Activated T-cell treated with anti-CD3 and anti-CD28 coated beads, Interleukin-2, amount 50 U/mL, for 72 hours (primary cell): ENCODE data around the gene SASH1. TPM values are rescaled to one million over a fixed set of nuclear protein-coding genes. Genes with fewer than 3 reads are reported as not detected.
A peak's percentile ranks its signal among the peaks of the same experiment; 100 is the strongest.
"Not testable (repeated sequence)": the region's sequence is repeated elsewhere in the genome, so short reads cannot be mapped to it uniquely, and the experiment has no call there.

Experiments used
- ATAC-seq, 2 donors: fragments of 150-1000 bp; cut with Tn5 transposase; replicated peaks in 1 of 2; 2 replicates each; pipeline ENCODE4 v1.10.0; 2021; ENCODE audit warnings: moderate library complexity in 2 of 2, mild to moderate bottlenecking in 1 of 2
- DNase-seq, 2 donors: peaks; one replicate each; pipeline ENCODE4 v3.0.0; 2021 to 2022; ENCODE audit warnings: mixed read lengths in 1 of 2
- H3K27ac Mint-ChIP-seq: one replicate; pipeline ENCODE4 v1.8.0; 2022; ENCODE audit warnings: mild to moderate bottlenecking, moderate library complexity, mixed read lengths
- H3K27me3 Mint-ChIP-seq: one replicate; pipeline ENCODE4 v1.8.0; 2022; ENCODE audit warnings: low read depth, mixed read lengths
- H3K36me3 Mint-ChIP-seq, 2 donors: one replicate each; pipeline ENCODE4 v1.8.0; 2022; ENCODE audit warnings: mixed read lengths in 2 of 2, mild to moderate bottlenecking in 1 of 2; ENCODE audit not compliant: insufficient read depth in 2 of 2
- H3K4me1 Mint-ChIP-seq: one replicate; pipeline ENCODE4 v1.8.0; 2022; ENCODE audit warnings: low read depth, mixed read lengths
- H3K4me3 Mint-ChIP-seq, 2 donors: one replicate each; pipeline ENCODE4 v1.8.0; 2022; ENCODE audit warnings: mild to moderate bottlenecking in 2 of 2, mixed read lengths in 2 of 2, moderate library complexity in 2 of 2
- H3K9me3 Mint-ChIP-seq, 2 donors: one replicate each; pipeline ENCODE4 v1.8.0; 2022; ENCODE audit warnings: mixed read lengths in 2 of 2
- total RNA-seq, 2 donors: library from RNA; stranded (reverse); gene quantifications; one replicate each; pipeline ENCODE4 v1.2.3, GENCODE V29; 2022

Gene SASH1
- total RNA-seq, 2 donors from 2014 or later, result 0.91 to 3.5 TPM

DNA sequence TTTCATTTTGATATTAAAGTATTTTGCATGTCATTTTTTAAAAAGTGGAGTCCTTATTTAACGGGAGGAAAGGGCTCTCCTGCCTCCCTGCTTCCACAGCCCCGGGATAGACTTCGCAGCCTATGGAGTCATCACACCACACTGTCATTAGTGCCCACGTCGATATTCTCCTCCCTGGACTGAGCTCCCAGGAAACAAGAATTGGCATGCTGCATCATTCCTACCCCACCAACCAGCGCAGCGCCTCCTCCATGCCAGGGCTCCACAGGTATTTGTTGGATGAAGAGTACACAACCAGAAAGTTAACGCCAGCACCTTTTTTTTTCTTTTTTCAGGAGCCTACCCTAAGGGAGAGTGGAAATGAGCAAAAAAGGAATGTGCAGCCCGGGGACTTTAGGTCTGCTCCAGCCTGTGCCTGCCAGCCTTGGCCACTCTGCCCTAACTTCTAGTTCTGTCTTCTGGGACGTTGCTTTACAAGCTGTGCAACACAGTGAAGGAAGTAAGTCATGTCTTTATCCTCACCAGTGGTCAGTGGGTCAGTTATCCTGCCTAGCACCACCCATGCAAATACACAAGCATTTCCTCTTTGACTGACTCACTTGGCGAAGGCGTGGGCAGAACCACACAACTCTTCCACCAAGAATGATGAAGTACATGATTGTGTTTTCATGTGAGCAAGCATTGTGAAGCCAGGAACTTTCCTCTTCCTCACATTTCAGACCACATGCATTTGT, 223.5 kb downstream of the SASH1 start:
- DNase-seq, result peak; percentile 9 to 32
- H3K27ac Mint-ChIP-seq, result no peak overlapping the region
- ATAC-seq, result peak; percentile 46 to 71
- peaks cover 12% of the 10 kb centered on the region for H3K4me1 Mint-ChIP-seq
- peak overlapping the region in 1 of 2 donors; percentile 13 for H3K4me3 Mint-ChIP-seq
- no peaks in the 10 kb centered on the region for H3K9me3 Mint-ChIP-seq
- H3K27me3 Mint-ChIP-seq, result peaks cover 30% of the 10 kb centered on the region
- no peaks in the 10 kb centered on the region for H3K36me3 Mint-ChIP-seq

DNA sequence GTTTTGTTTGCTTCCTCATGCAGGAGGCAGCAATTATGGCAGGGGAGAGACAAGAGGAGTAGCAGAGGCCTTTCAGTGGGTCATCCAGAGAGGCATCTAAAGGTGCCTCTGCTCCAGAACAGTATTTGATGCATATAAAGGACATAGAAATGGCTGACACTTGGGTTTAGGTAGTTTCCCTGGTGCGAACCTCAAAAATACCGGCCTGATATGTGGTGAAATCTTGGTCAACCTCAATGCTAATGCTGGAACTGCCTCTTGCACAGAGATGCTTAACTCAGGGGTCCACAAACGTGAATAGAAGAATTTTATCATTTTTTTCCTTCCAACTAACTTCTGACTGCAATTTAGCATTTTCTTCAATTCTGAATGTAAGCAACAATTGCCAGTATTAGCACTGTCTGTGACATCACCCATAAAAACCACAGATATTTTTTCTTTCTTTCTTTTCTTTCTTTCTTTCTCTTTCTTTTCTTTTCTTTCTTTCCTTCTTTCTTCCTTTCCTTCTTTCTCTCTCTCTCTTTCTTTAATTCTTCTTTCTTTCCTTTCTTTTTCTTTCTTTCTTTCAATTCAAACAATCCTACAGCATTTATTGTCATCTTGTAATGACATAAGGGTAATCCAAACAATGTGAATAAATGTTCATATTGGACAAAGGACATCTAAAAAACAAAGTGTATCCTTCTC, 224.2 kb downstream of the SASH1 start:
- Mint-ChIP-seq H3K9me3 (no peaks in the 10 kb centered on the region), H3K27me3 (peaks cover 37% of the 10 kb centered on the region), H3K4me1 (peaks cover 12% of the 10 kb centered on the region), H3K36me3 (no peaks in the 10 kb centered on the region), H3K27ac (peak overlapping the region; percentile 29), H3K4me3 (peak overlapping the region; percentile 4 to 81)
- ATAC-seq (no peak), DNase-seq (no peak)

DNA sequence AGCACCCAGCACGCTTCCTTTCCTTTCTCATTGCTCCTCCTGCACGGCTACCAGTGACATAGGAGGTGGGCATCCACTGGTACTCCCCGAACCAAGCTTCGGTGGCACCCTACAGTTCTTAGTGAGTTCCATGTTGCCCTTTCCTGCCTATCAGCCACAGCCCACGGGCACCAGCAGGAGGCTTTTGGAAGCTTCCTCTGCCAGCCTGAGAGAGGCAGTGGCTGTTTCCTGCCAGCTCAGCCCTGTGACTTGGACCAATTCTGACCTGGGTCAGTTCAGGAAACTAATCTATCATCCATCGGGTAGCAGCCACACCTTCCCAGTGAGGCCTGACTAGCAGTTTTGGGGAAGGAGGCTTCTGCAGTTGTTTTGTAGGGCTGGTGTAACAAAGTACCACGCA, 227.8 kb downstream of the SASH1 start:
- DNase-seq (no peak), ATAC-seq (no peak)
- Mint-ChIP-seq H3K36me3 (no peaks in the 10 kb centered on the region), H3K4me3 (no peak overlapping the region), H3K4me1 (peaks cover 12% of the 10 kb centered on the region), H3K27me3 (peaks cover 17% of the 10 kb centered on the region), H3K27ac (no peak overlapping the region), H3K9me3 (no peaks in the 10 kb centered on the region)

DNA sequence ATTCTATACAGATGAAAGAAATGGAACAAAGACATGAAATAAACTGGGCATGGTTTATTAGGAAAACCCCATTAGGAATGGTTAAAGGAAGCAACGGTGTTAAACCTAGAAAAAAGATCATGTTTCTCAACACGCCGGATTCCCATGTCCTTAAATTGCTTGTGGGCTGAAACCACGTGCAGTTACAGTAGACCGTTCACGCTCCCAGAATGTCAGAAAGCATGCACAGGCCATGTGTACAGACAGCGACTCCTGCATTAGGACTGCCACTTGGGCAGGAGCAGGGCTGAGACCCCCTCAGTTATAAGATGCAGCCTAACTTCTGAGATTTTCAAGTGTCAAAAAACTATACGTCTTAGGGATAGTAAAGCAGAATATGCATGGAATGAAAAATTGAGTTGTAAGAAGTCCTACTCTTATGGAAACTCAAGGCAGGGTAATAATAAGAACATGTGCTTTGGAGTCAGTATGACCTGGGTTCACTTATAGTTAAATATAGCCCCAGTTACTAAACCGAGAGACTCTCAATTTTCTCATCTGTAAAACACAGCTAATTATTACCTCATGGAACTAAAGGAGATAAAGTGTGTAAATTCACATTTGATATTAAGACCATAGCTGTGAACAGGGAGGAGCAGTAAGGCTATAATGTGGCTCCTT, 230.2 kb downstream of the SASH1 start:
- ATAC-seq, result no peak
- H3K9me3 Mint-ChIP-seq, result no peaks in the 10 kb centered on the region

DNA sequence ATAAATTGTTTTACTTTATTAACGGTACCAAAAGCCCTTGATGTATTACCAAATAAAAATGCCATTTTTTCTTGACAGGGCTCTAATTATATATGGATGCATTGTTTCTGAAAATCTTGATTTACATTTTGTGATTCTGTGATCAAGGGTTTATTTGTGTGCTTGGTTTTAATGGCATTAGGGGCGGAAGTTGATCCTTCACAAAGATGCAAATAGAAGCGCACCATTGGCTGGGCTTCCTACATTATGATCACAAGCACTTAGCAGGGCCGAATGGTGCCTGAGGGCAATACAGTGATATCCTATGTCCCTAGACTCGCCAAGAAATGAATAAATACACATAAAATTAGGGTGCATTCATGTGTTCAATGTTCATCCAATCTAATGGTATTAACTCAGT, 231.3 kb downstream of the SASH1 start:
- no peaks in the 10 kb centered on the region for H3K9me3 Mint-ChIP-seq
- peaks cover 45% of the 10 kb centered on the region for H3K27me3 Mint-ChIP-seq
- H3K27ac Mint-ChIP-seq, result no peak overlapping the region
- no peak overlapping the region for H3K4me3 Mint-ChIP-seq
- no peak for ATAC-seq
- peaks cover 8% of the 10 kb centered on the region for H3K4me1 Mint-ChIP-seq
- no peaks in the 10 kb centered on the region for H3K36me3 Mint-ChIP-seq
- DNase-seq, result no peak

More for the DNA sequence above, 230.2 kb downstream of the SASH1 start:
- H3K36me3 Mint-ChIP-seq, result no peaks in the 10 kb centered on the region
- peaks cover under 1% of the 10 kb centered on the region for H3K4me1 Mint-ChIP-seq
- no peak overlapping the region for H3K4me3 Mint-ChIP-seq
- H3K27ac Mint-ChIP-seq, result no peak overlapping the region
- H3K27me3 Mint-ChIP-seq, result peaks cover 34% of the 10 kb centered on the region
- DNase-seq, result no peak

DNA sequence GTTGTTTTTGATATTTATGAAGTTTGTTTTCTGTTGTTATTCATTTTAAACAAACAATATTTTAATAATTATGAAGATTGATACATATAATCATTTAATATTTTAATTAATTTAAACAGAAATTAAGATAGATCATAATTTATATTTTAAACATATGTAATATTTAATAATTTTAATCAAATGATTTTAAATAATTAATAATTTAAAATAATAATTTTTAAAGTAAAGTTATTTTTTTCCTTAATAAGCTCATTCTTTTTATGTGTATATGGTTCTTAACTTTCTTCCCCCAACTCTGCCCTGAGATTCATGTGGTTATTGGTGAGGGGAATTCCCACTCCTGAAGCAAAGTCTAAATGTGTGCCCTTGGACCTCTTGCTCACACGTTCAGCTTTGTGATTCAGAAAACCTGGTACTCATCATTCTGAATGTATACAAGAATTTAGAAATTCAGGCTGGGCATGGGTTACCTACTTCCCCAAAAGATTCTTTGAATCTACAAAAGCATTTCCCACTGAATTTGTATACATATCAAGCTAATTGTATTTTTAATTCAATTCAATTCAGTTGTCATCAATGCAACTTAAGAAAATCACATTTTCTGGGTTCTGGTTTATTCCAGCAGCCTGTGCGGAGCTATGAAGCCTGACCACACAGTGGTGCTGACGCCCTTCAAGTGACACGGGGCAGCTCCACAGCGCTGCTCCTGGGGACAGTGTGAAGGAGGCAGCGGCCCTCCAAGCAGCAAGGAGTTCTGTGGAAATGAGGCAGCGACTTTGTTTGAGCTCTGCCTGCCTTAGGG, 235.2 kb downstream of the SASH1 start:
- Mint-ChIP-seq H3K4me1 (peaks cover 8% of the 10 kb centered on the region), H3K4me3 (no peak overlapping the region), H3K36me3 (no peaks in the 10 kb centered on the region), H3K27ac (no peak overlapping the region), H3K9me3 (no peaks in the 10 kb centered on the region), H3K27me3 (peaks cover 44% of the 10 kb centered on the region)
- peak; percentile 99 for ATAC-seq
- DNase-seq, result peak; percentile 55 to 58

DNA sequence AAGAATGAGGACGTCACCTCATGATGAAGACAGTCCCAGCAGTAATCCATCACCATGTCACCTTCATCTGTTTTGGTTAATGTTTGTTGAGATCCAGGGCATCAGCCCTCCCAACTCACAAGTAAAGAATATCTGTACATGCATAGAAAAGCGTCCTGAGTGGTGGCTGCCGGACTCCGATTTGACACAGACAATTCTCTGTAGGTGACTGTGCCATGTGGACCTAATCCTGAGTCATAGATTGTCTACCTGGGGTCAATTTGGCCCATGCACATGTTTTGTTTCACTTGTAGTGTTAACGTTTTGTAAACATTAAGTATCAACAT, 235.8 kb downstream of the SASH1 start:
- H3K27me3 Mint-ChIP-seq, result peaks cover 45% of the 10 kb centered on the region
- no peaks in the 10 kb centered on the region for H3K36me3 Mint-ChIP-seq
- ATAC-seq (peak; percentile 18 to 35), DNase-seq (no peak)
- no peaks in the 10 kb centered on the region for H3K9me3 Mint-ChIP-seq
- H3K4me3 Mint-ChIP-seq, result no peak overlapping the region
- no peak overlapping the region for H3K27ac Mint-ChIP-seq
- peaks cover 8% of the 10 kb centered on the region for H3K4me1 Mint-ChIP-seq

DNA sequence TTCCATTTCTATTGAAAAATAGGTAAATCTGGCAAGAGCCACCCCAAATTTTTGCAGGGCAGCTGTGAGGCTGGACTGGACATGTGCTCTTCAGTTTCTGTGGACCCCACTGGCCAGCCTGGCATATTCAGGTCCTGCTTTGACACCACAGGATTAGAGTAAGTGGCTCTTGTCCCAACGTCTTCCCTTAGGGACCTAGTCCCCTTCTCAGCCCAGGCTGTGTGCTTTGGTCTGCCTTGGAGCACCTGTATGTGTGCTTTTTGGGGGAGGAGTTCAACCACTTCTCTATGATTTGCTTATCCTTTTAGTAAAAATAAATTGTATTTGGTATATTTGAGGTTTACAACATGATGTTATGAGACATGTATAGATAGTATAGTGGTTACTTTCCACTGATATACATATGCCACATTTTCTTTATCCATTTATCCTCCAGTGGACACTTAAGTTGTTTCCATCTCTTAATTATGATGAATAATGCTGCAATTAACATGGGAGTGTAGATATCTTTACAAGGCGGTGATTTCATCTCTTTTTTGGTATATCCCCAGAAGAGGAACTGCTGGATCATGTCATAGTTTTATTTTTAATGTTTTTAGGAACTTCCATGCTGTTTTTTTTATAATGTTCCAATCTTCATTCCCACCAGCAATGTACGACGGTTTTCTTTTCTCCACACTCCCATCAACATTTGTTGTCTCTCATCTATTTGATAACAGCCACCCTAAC, 236.4 kb downstream of the SASH1 start:
- ATAC-seq, result no peak
- no peak overlapping the region for H3K27ac Mint-ChIP-seq
- H3K4me3 Mint-ChIP-seq, result no peak overlapping the region
- H3K9me3 Mint-ChIP-seq, result no peaks in the 10 kb centered on the region
- peaks cover 8% of the 10 kb centered on the region for H3K4me1 Mint-ChIP-seq
- H3K36me3 Mint-ChIP-seq, result peaks cover 0 to 2% of the 10 kb centered on the region in 2 donors
- no peak for DNase-seq
- peaks cover 51% of the 10 kb centered on the region for H3K27me3 Mint-ChIP-seq

DNA sequence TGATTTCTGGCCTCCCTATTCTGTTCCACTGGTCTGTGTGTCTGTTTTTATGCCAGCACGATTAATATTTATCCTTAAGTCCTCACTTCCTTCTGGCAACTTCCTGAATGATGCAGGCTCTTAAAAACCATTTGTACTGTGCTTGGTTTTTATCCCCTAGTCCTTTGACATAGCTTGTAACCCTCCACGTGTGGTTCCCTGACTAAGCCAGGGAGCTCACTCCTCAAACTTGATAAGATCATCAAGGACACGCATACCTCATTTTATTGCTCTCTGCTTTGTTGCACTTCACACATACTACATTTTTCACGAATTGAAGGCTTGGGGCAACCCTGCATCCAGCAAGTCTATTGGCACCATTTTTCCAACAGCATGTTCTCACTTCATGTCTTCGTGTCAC, 237.8 kb downstream of the SASH1 start:
- H3K9me3 Mint-ChIP-seq, result peaks cover 2 to 5% of the 10 kb centered on the region in 2 donors
- no peak for ATAC-seq
- DNase-seq, result no peak
- H3K36me3 Mint-ChIP-seq, result peaks cover 2 to 6% of the 10 kb centered on the region in 2 donors
- H3K27ac Mint-ChIP-seq, result no peak overlapping the region
- peaks cover 8% of the 10 kb centered on the region for H3K4me1 Mint-ChIP-seq
- no peak overlapping the region for H3K4me3 Mint-ChIP-seq
- peaks cover 61% of the 10 kb centered on the region for H3K27me3 Mint-ChIP-seq

DNA sequence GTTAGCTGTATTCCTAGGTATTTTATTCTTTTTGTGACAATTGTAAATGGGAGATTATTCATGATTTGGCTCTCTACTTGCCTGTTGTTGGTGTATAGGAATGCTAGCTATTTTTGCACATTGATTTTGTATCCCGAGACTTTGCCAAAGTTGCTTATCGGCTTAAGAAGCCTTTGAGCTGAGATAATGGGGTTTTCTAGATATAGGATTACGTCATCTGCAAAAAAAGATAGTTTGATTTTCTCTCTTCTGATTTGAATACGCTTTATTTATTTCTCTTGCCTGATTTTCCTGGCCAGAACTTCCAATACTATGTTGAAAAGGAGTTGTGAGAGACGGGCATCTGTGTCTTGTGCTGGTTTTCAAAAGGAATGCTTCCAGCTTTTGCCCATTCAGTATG, 241.0 kb downstream of the SASH1 start:
- DNase-seq (no peak), ATAC-seq (no peak)
- no peak overlapping the region for H3K27ac Mint-ChIP-seq
- peaks cover 62% of the 10 kb centered on the region for H3K27me3 Mint-ChIP-seq
- H3K36me3 Mint-ChIP-seq, result peaks cover 7 to 19% of the 10 kb centered on the region in 2 donors
- no peak overlapping the region for H3K4me3 Mint-ChIP-seq
- peaks cover 16 to 19% of the 10 kb centered on the region in 2 donors for H3K9me3 Mint-ChIP-seq
- no peaks in the 10 kb centered on the region for H3K4me1 Mint-ChIP-seq

DNA sequence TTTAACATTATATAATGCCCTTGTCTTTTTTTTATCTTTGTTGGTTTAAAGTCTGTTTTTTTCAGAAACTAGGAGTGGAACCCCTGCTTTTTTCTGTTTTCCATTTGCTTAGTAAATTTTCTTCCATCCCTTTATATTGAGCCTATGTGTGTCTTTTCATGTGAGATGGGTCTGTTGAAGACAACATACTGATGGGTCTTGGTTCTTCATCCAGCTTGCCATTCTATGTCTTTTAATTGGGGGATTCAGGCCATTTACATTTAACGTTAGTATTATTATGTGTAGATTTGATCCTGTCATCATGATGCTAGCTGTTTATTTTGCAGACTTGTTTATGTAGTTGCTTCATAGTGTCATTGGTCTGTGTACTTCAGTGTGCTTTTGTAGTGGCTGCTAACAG, 243.0 kb downstream of the SASH1 start:
- not testable (repeated sequence) for H3K27ac Mint-ChIP-seq
- H3K27me3 Mint-ChIP-seq, result peaks cover 56% of the 10 kb centered on the region

DNA sequence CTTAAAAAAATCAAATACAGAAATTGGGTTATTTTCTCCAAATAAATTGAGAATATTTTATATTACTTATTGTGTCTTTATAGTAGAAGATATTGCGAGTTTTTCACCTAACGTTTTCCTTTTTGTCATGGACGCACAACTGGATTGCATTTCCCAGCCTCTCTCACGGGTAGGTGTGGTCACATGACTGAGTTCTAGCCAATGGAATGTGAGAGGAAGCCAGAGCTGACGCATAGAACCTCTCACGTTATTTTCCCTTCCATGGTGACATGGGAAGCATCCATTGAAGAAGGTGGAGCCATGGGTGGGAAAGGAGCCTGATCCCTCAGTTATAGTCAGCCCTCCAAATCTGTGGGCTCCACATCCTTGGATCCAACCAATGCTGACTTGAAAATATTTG, 248.2 kb downstream of the SASH1 start:
- no peaks in the 10 kb centered on the region for H3K4me1 Mint-ChIP-seq
- no peak for ATAC-seq

More for the DNA sequence above, 243.0 kb downstream of the SASH1 start:
- not testable (repeated sequence) for H3K4me3 Mint-ChIP-seq, ATAC-seq, H3K4me1 Mint-ChIP-seq, DNase-seq
- Mint-ChIP-seq H3K9me3 (peaks cover 17 to 19% of the 10 kb centered on the region in 2 donors), H3K36me3 (peaks cover 7 to 19% of the 10 kb centered on the region in 2 donors)

More for the DNA sequence above, 248.2 kb downstream of the SASH1 start:
- Mint-ChIP-seq H3K27me3 (peaks cover 33% of the 10 kb centered on the region), H3K27ac (no peak overlapping the region), H3K9me3 (peaks cover 10 to 13% of the 10 kb centered on the region in 2 donors), H3K4me3 (no peak overlapping the region), H3K36me3 (peaks cover 3 to 13% of the 10 kb centered on the region in 2 donors)
- DNase-seq, result no peak
